ENCODE data around the gene PPP4R3A. TPM values are rescaled to one million over a fixed set of nuclear protein-coding genes. Genes with fewer than 3 reads are reported as not detected.

The PPP4R3A gene
- total and polyA plus RNA-seq, 2 experiments from 2014 or later, result 47.6 to 85.7 TPM

DNA sequence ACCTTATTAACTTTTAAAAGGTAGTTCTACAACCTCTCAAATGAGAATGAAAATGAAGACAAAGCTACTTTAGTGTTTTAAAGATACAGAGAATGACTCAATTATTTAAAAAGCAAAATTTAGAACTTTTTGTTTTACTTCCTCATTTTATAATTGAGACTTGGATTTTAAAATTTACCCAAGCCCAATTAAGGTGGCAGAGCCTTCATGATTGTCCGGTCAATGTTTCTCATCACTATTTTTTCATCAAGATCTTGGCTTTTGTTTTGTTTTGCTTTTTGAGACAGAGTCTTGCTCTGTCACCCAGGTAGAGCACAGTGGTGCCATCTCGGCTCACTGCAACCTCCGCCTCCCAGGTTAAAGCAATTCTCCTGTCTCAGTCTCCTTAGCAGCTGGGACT is 32.7 kb downstream of the PPP4R3A start:
- H3K27me3 ChIP-seq, result no peaks in the 10 kb centered on the region
- TF ChIP-seq EZH2phosphoT487 (IDR thresholded peaks at IDR 0.05; ENCODE audit: low read depth, severe bottlenecking, unreplicated experiment) (no peak), EZH2 (IDR thresholded peaks at IDR 0.05; ENCODE audit: borderline replicate concordance) (no peak)
- TF ChIP-seq, protein P1, sequence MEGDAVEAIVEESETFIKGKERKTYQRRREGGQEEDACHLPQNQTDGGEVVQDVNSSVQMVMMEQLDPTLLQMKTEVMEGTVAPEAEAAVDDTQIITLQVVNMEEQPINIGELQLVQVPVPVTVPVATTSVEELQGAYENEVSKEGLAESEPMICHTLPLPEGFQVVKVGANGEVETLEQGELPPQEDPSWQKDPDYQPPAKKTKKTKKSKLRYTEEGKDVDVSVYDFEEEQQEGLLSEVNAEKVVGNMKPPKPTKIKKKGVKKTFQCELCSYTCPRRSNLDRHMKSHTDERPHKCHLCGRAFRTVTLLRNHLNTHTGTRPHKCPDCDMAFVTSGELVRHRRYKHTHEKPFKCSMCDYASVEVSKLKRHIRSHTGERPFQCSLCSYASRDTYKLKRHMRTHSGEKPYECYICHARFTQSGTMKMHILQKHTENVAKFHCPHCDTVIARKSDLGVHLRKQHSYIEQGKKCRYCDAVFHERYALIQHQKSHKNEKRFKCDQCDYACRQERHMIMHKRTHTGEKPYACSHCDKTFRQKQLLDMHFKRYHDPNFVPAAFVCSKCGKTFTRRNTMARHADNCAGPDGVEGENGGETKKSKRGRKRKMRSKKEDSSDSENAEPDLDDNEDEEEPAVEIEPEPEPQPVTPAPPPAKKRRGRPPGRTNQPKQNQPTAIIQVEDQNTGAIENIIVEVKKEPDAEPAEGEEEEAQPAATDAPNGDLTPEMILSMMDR (IDR thresholded peaks at IDR 0.05; ENCODE audit: poor library complexity), result no peak
- H2AFZ ChIP-seq, result no peak overlapping the region
- H3K27ac ChIP-seq, result no peak overlapping the region
- H3K4me2 ChIP-seq, result no peak overlapping the region
- peaks cover 56% of the 10 kb centered on the region for H4K20me1 ChIP-seq (ENCODE audit: insufficient read depth, poor library complexity, severe bottlenecking)
- 95% methylated on average over 3 of the region's 3 CpGs for WGBS (ENCODE audit: low lambda C conversion rate, missing lambda C conversion rate)
- H3K9me2 ChIP-seq (replicated peaks; ENCODE audit: insufficient read depth), result no peaks in the 10 kb centered on the region
- peaks cover 6% of the 10 kb centered on the region for H3K36me3 ChIP-seq (replicated peaks; ENCODE audit: insufficient read depth, low read depth)
- H3K4me1 ChIP-seq (ENCODE audit: insufficient read depth), result no peaks in the 10 kb centered on the region
- H3K9me3 ChIP-seq (ENCODE audit: low read depth), result no peaks in the 10 kb centered on the region
- DNase-seq (ENCODE audit: low spot score), result no peak
- peaks cover 71% of the 10 kb centered on the region for H3K79me2 ChIP-seq
- H3K4me3 ChIP-seq, result no peak overlapping the region

DNA sequence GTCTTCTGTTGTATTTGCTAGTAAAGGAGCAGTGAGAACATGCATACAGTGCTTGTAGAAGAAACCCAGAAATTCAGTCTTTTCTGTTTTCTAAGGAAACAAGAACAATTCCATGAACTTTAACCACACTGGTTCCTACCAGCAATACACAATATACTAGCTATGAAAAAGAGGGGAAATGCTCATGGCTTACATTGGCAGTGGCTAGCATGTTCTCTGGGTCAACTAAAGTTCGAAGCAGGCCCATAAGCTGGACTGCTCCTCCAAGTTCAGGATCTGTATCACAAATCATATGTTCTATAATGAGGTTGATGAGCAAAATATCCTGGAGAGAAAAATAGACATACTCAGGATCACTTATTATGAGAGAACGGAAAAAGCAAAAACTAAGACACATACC is 37.1 kb downstream of the PPP4R3A start:
- peaks cover 6% of the 10 kb centered on the region for H3K36me3 ChIP-seq (replicated peaks; ENCODE audit: insufficient read depth, low read depth)
- H3K79me2 ChIP-seq, result peaks cover 47% of the 10 kb centered on the region
- peaks cover 28% of the 10 kb centered on the region for H4K20me1 ChIP-seq (ENCODE audit: insufficient read depth, poor library complexity, severe bottlenecking)
- TF ChIP-seq EZH2 (IDR thresholded peaks at IDR 0.05; ENCODE audit: borderline replicate concordance), result no peak
- TF ChIP-seq EZH2phosphoT487 (IDR thresholded peaks at IDR 0.05; ENCODE audit: low read depth, severe bottlenecking, unreplicated experiment), result no peak
- TF ChIP-seq, protein P1 (IDR thresholded peaks at IDR 0.05; ENCODE audit: poor library complexity), result no peak
- no peaks in the 10 kb centered on the region for H3K9me2 ChIP-seq (replicated peaks; ENCODE audit: insufficient read depth)
- no peaks in the 10 kb centered on the region for H3K4me1 ChIP-seq (ENCODE audit: insufficient read depth)
- no peak overlapping the region for H3K4me3 ChIP-seq
- WGBS (ENCODE audit: low lambda C conversion rate, missing lambda C conversion rate), result 98% methylated on average over 2 of the region's 2 CpGs
- H3K27ac ChIP-seq, result no peak overlapping the region
- H3K27me3 ChIP-seq, result no peaks in the 10 kb centered on the region
- no peak for DNase-seq (ENCODE audit: low spot score)
- H2AFZ ChIP-seq, result no peak overlapping the region
- H3K9me3 ChIP-seq (ENCODE audit: low read depth), result no peaks in the 10 kb centered on the region
- H3K4me2 ChIP-seq, result no peak overlapping the region

DNA sequence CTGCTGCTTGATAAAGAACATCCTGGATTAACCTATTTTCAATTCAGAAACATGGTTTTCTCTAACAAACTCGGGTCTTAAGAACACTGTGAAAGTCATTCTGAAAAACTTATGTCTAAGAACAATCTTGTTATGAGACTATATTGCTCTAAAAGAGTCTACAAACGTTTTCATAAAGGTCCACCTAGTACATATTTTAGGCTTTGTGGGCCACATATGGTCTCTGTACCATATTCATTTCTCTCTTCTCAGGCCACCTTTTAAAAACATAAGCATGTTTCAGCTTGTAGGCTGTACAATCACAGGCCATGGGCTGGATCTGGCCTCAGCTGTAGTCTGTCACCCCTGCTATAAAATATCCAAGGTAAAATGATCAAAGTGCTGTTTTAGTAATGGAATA is 39.9 kb downstream of the PPP4R3A start:
- Histone ChIP-seq H3K4me1 (ENCODE audit: insufficient read depth) (no peaks in the 10 kb centered on the region), H3K27me3 (no peaks in the 10 kb centered on the region), H3K79me2 (peaks cover 39% of the 10 kb centered on the region), H2AFZ (no peak overlapping the region), H3K36me3 (replicated peaks; ENCODE audit: insufficient read depth, low read depth) (peaks cover 5% of the 10 kb centered on the region), H3K4me3 (no peak overlapping the region), H3K27ac (no peak overlapping the region), H4K20me1 (ENCODE audit: insufficient read depth, poor library complexity, severe bottlenecking) (peaks cover 16% of the 10 kb centered on the region), H3K4me2 (no peak overlapping the region), H3K9me3 (ENCODE audit: low read depth) (no peaks in the 10 kb centered on the region), H3K9me2 (replicated peaks; ENCODE audit: insufficient read depth) (no peaks in the 10 kb centered on the region)
- WGBS (ENCODE audit: low lambda C conversion rate, missing lambda C conversion rate), result 91% methylated on average over 2 of the region's 2 CpGs
- DNase-seq (ENCODE audit: low spot score), result no peak
- TF ChIP-seq EZH2phosphoT487 (IDR thresholded peaks at IDR 0.05; ENCODE audit: low read depth, severe bottlenecking, unreplicated experiment) (no peak), EZH2 (IDR thresholded peaks at IDR 0.05; ENCODE audit: borderline replicate concordance) (no peak)
- TF ChIP-seq, protein P1 (IDR thresholded peaks at IDR 0.05; ENCODE audit: poor library complexity), result no peak

DNA sequence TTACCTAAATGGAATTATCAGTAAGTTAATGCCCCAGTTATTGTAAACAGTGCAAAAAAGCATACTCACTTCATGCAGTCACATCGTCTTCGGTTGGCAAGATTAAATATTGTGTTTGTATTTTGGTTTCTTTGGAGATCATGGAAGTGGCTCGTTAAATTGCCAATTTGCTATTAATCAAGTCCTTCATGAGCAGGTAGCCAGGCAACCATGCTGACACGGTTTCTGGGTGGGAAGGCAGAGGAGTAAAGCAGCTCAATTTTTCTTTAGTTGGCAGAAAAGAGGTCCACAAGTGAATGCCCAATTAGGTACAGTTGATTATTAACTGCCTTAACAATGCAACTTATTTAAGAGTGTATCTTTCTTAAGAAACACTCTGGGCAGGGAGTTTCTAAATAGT is 43.9 kb downstream of the PPP4R3A start:
- H3K4me3 ChIP-seq, result no peak overlapping the region
- no peaks in the 10 kb centered on the region for H3K4me1 ChIP-seq (ENCODE audit: insufficient read depth)
- H3K9me2 ChIP-seq (replicated peaks; ENCODE audit: insufficient read depth), result no peaks in the 10 kb centered on the region
- 78% methylated on average over 4 of the region's 4 CpGs for WGBS (ENCODE audit: low lambda C conversion rate, missing lambda C conversion rate)
- no peak overlapping the region for H3K27ac ChIP-seq
- H3K9me3 ChIP-seq (ENCODE audit: low read depth), result no peaks in the 10 kb centered on the region
- DNase-seq (ENCODE audit: low spot score), result no peak
- H3K4me2 ChIP-seq, result no peak overlapping the region
- TF ChIP-seq, protein P1 (IDR thresholded peaks at IDR 0.05; ENCODE audit: poor library complexity), result no peak
- no peak for TF ChIP-seq EZH2 (IDR thresholded peaks at IDR 0.05; ENCODE audit: borderline replicate concordance)
- TF ChIP-seq EZH2phosphoT487 (IDR thresholded peaks at IDR 0.05; ENCODE audit: low read depth, severe bottlenecking, unreplicated experiment), result no peak
- H3K79me2 ChIP-seq, result peaks cover 30% of the 10 kb centered on the region
- no peaks in the 10 kb centered on the region for H3K27me3 ChIP-seq
- H4K20me1 ChIP-seq (ENCODE audit: insufficient read depth, poor library complexity, severe bottlenecking), result peaks cover 13% of the 10 kb centered on the region
- no peak overlapping the region for H2AFZ ChIP-seq
- H3K36me3 ChIP-seq (replicated peaks; ENCODE audit: insufficient read depth, low read depth), result peaks cover under 1% of the 10 kb centered on the region
